Kidney (tissue), 14 donors: ENCODE results near the gene CXorf58. TPM values are rescaled to one million over a fixed set of nuclear protein-coding genes. Genes with fewer than 3 reads are reported as not detected.

ENCODE experiments used
- DNase-seq, 5 donors: peaks; one replicate each; pipeline ENCODE4 v3.0.0-alpha.2; 2013 to 2020
- FAIRE-seq: peaks from 2 replicates; lab custom pipeline; 2012; peaks lifted over from hg19 to GRCh38; lab: Jason Lieb, UNC
- H3K27ac ChIP-seq, 2 donors: one replicate each; pipeline ENCODE4 v1.7.0; 2013; ENCODE audit warnings: low read depth in 2 of 2, low read length in 2 of 2, inconsistent platforms in 1 of 2
- H3K27me3 ChIP-seq: one replicate; pipeline ENCODE4 v1.7.1; 2013; ENCODE audit warnings: low read length, inconsistent platforms; ENCODE audit not compliant: control insufficient read depth, insufficient read depth
- H3K36me3 ChIP-seq, 3 donors: one replicate each; pipeline versions ENCODE4 v1.7.0 to v1.7.1; 2013; ENCODE audit warnings: low read length in 3 of 3, control low read depth in 1 of 3, inconsistent platforms in 1 of 3; ENCODE audit not compliant: insufficient read depth in 3 of 3, control insufficient read depth in 2 of 3
- H3K4me1 ChIP-seq, 3 donors: one replicate each; pipeline versions ENCODE4 v1.7.0 to v1.7.1; 2013; ENCODE audit warnings: low read length in 3 of 3, inconsistent platforms in 1 of 3, low read depth in 1 of 3; ENCODE audit not compliant: control insufficient read depth in 2 of 3, insufficient read depth in 2 of 3
- H3K4me3 ChIP-seq, 3 donors: one replicate each; pipeline versions ENCODE4 v1.7.0 to v1.8.1; 2013; ENCODE audit warnings: low read length in 3 of 3, control low read depth in 1 of 3, inconsistent platforms in 1 of 3
- H3K9ac ChIP-seq, 3 donors: one replicate each; pipeline versions ENCODE4 v1.7.0 to v1.7.1; 2013; ENCODE audit warnings: low read length in 3 of 3, control low read depth in 1 of 3, inconsistent platforms in 1 of 3
- H3K9me3 ChIP-seq, 3 donors: one replicate each; pipeline versions ENCODE4 v1.7.0 to v1.7.1; 2013; ENCODE audit warnings: low read length in 3 of 3, control low read depth in 1 of 3, inconsistent platforms in 1 of 3; ENCODE audit not compliant: control insufficient read depth in 2 of 3, insufficient read depth in 1 of 3
- intact Hi-C: fragments of 100-400 bp; cut with DNase I; formaldehyde crosslinking; loops from one replicate; pipeline ENCODE4 v1.11.1; 2022
- polyA plus RNA-seq: library from polyadenylated mRNA; stranded (reverse); fragments of 350-450 nt; fragmentation: Illumina TruSeq; extraction: RNeasy Lipid Tissue Mini Kit (QIAGEN cat#74804); gene quantifications from one replicate; pipeline ENCODE4 v1.2.3, GENCODE V29; 2014; ENCODE audit warnings: low read depth, low replicate concordance; ENCODE audit not compliant: insufficient read depth
- total RNA-seq: library from RNA; stranded (reverse); fragmentation: NEBNext Ultra II Directional; extraction: Animal tissue kit (Norgen Biotek cat#: 25700); gene quantifications from one replicate; pipeline ENCODE4 v1.2.1, GENCODE V29; 2021
- TF ChIP-seq, protein P1 (sequence below): IDR thresholded peaks from 3 replicates; pipeline ENCODE4 v1.5.1; 2012; ENCODE audit warnings: mild to moderate bottlenecking, moderate library complexity, borderline replicate concordance; ENCODE audit not compliant: insufficient read depth; ENCODE audit errors: extremely low read depth
- donor health status: control.
- donor health status: control.
- donor health status: control.
- donor health status: control.
- donor health status: control.
- donor health status: DM: yes; HTN: yes; CAD: no.
- donor health status: Normal renal cell carcinoma (clear cell type).

The CXorf58 gene
- total and polyA plus RNA-seq, 2 donors from 2014 or later: 0.37 TPM; not detected in 1

- no peak overlapping the region for H3K9ac ChIP-seq
- no peak overlapping the region for H3K4me3 ChIP-seq
- H3K4me1 ChIP-seq: peaks cover 0 to 12% (median 12%) of the 10 kb centered on the region in 3 donors
- intact Hi-C loops: loop anchor here (10.0 kb wide), 2 partner anchors 119 to 199 kb away; partner anchors contain the start of gene SAT1
- no peak for DNase-seq
- H3K36me3 ChIP-seq: no peaks in the 10 kb centered on the region
- H3K27me3 ChIP-seq: peaks cover 10% of the 10 kb centered on the region
- TF ChIP-seq, protein P1, sequence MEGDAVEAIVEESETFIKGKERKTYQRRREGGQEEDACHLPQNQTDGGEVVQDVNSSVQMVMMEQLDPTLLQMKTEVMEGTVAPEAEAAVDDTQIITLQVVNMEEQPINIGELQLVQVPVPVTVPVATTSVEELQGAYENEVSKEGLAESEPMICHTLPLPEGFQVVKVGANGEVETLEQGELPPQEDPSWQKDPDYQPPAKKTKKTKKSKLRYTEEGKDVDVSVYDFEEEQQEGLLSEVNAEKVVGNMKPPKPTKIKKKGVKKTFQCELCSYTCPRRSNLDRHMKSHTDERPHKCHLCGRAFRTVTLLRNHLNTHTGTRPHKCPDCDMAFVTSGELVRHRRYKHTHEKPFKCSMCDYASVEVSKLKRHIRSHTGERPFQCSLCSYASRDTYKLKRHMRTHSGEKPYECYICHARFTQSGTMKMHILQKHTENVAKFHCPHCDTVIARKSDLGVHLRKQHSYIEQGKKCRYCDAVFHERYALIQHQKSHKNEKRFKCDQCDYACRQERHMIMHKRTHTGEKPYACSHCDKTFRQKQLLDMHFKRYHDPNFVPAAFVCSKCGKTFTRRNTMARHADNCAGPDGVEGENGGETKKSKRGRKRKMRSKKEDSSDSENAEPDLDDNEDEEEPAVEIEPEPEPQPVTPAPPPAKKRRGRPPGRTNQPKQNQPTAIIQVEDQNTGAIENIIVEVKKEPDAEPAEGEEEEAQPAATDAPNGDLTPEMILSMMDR: no peak
- no peak for FAIRE-seq
- no peaks in the 10 kb centered on the region for H3K9me3 ChIP-seq
- no peak overlapping the region for H3K27ac ChIP-seq
Observed at GRCh38 chrX:23904096-23904495, 3.7 kb upstream of the CXorf58 start.

GRCh38 chrX:23907111-23907497, 702 bp upstream of the CXorf58 start:
- peaks cover 0 to 5% (median 3%) of the 10 kb centered on the region in 3 donors for H3K4me1 ChIP-seq
- DNase-seq (peak in 2 of 5 donors; percentile 46 to 47), FAIRE-seq (no peak)
- H3K4me3 ChIP-seq: peak overlapping the region; percentile 53 to 68 (median 64)
- intact Hi-C loops: loop anchor here (10.0 kb wide), 2 partner anchors 122 to 202 kb away; partner anchors contain the start of gene SAT1
- H3K27me3 ChIP-seq: peaks cover 5% of the 10 kb centered on the region
- TF ChIP-seq, protein P1: no peak
- H3K36me3 ChIP-seq: no peaks in the 10 kb centered on the region
- peak overlapping the region; percentile 11 to 81 (median 69) for H3K9ac ChIP-seq
- H3K9me3 ChIP-seq: no peaks in the 10 kb centered on the region
- H3K27ac ChIP-seq: peak overlapping the region; percentile 89 to 93

DNA sequence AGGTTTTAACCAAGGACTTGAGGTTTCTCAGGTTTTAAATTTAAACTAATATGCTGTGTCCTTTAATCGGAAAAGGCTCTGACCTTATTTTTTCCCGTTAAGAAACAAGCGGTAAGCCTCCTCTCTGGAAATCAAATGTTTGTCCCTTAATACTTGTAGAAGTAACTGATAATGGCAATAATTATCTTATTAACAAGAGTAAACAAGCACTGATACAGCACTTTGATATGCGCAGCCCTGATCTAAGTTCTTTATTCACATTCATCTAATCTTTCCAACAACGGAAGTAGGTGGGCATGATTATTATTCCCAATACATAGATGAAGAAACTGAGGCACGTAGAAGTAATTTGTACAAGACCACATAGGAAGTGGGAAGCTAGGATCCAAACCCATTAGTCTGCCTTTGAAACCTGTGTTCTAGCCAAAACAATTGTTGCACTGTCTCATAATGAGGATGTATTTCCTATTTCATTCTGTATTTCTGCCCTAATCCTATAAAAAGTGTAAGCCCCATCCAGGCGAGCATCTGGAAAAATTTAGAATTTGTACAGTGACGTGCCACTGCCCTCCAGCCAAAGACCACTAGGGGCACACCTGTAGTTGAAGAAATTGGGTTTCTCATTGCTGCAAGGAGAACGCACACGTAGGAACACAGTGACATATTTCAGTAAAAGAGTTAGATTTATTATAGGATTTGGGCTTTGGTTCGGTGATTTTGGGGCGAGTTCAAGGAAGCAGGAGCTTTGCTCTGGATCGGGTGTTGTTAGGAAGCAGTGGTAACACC, 606 bp downstream of the CXorf58 start:
- FAIRE-seq (no peak), DNase-seq (peak in 4 of 5 donors; percentile 28 to 58 (median 38))
- Histone ChIP-seq H3K36me3 (no peaks in the 10 kb centered on the region), H3K9me3 (no peaks in the 10 kb centered on the region), H3K27me3 (peaks cover 5% of the 10 kb centered on the region), H3K27ac (peak overlapping the region; percentile 84 to 85), H3K9ac (peak overlapping the region in 2 of 3 donors; percentile 42 to 62), H3K4me1 (peaks cover 0 to 4% (median 0%) of the 10 kb centered on the region in 3 donors), H3K4me3 (peak overlapping the region; percentile 47 to 64 (median 47))
- TF ChIP-seq, protein P1: no peak
- intact Hi-C loops: loop anchor here (10.0 kb wide), 2 partner anchors 124 to 204 kb away; partner anchors contain the start of gene SAT1
